HEK293 (cell line): ENCODE data around the gene CARD10.

Source experiments
- GLIS1 ChIP-seq: fragments of 450-650 bp; formaldehyde crosslinking; IDR thresholded peaks from 2 replicates; pipeline ENCODE4 v1.5.1; 2016; ENCODE audit warnings: missing biosample characterization, missing genetic modification characterization
- KLF7 ChIP-seq: fragments of 450-650 bp; formaldehyde crosslinking; IDR thresholded peaks from 2 replicates; pipeline ENCODE4 v1.5.1; 2016; ENCODE audit warnings: missing biosample characterization, missing genetic modification characterization, borderline replicate concordance
- MEIS1 ChIP-seq: sonication (generic); formaldehyde crosslinking; IDR thresholded peaks from 2 replicates; pipeline ENCODE4 v1.8.1; 2022; ENCODE audit warnings: missing genetic modification reagents, mild to moderate bottlenecking, borderline replicate concordance
- OSR2 ChIP-seq: fragments of 450-650 bp; formaldehyde crosslinking; IDR thresholded peaks from 2 replicates; pipeline ENCODE4 v1.5.1; 2016; ENCODE audit warnings: missing biosample characterization, missing genetic modification characterization
- PATZ1 ChIP-seq: fragments of 450-650 bp; formaldehyde crosslinking; IDR thresholded peaks from 2 replicates; pipeline ENCODE4 v1.5.1; 2016; ENCODE audit warnings: missing biosample characterization, missing genetic modification characterization
- PRDM10 ChIP-seq: fragments of 450-650 bp; formaldehyde crosslinking; IDR thresholded peaks from 2 replicates; pipeline ENCODE4 v1.5.1; 2016; ENCODE audit warnings: missing biosample characterization, missing genetic modification characterization
- ZNF121 ChIP-seq: fragments of 450-650 bp; formaldehyde crosslinking; IDR thresholded peaks from 2 replicates; pipeline ENCODE4 v1.5.1; 2016; ENCODE audit warnings: missing biosample characterization, missing genetic modification characterization
- ZNF175 ChIP-seq: fragments of 450-650 bp; formaldehyde crosslinking; IDR thresholded peaks from 2 replicates; pipeline ENCODE4 v1.5.1; 2016; ENCODE audit warnings: missing biosample characterization, missing genetic modification characterization
- ZNF366 ChIP-seq: fragments of 450-650 bp; formaldehyde crosslinking; conservative IDR thresholded peaks from 2 replicates; pipeline ENCODE4 v1.5.1; 2016; ENCODE audit warnings: missing biosample characterization, missing genetic modification characterization
- ZNF639 ChIP-seq: fragments of 450-650 bp; formaldehyde crosslinking; IDR thresholded peaks from 2 replicates; pipeline ENCODE4 v1.5.1; 2016; ENCODE audit warnings: missing biosample characterization, missing genetic modification characterization
- ZXDB ChIP-seq: fragments of 450-650 bp; formaldehyde crosslinking; IDR thresholded peaks from 2 replicates; pipeline ENCODE4 v1.5.1; 2016; ENCODE audit warnings: missing biosample characterization, missing genetic modification characterization
- TF ChIP-seq, protein P1 (sequence below): fragments of 450-650 bp; formaldehyde crosslinking; IDR thresholded peaks from 2 replicates; pipeline ENCODE4 v1.5.1; 2016; ENCODE audit warnings: missing biosample characterization, missing genetic modification characterization
- TF ChIP-seq, protein P2 (sequence below): fragments of 450-650 bp; IDR thresholded peaks from 2 replicates; pipeline ENCODE4 v1.5.1; 2018; ENCODE audit warnings: missing biosample characterization, mild to moderate bottlenecking, missing genetic modification characterization

DNA sequence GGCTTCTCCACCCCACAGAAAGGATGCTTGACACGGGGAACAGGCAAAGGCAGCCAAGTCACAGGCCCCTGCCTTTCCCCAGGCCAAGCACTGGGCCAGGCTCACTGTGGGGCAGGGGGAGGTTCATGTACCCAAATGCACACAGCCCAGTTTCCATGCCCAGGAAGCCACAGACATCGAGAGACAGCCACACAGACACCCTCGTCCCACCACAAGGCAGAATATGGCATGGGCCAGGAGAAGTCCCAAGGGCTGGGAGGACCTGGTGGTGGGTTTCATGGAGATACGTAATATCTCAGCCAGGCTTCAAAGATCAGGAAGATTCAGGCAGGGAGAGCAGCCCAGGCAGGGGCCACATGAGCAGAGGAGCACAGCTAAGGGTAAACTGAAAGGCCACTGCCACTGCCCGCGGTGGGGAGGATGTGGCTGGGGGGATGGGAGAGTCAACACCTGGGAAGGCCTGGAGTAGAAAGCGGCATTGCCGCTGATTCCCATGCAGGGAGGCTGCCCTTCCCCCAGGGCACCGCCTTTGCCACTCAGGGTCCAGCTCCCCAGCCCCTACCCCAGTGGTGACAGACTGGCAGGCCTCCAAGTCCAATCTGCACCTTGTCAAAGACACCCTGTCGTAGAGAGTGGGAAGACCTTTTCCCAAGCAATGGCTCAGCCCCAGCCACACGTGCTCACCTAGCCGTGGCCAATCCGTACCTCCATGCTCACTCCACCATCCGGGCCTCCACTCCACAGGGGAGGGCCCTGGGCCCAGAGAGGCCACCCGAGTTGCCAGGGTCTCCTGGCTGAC, 30.7 kb downstream of the CARD10 start:
- TF ChIP-seq KLF7 (tag by site-specific recombination) (no peak), ZNF121 (tag by site-specific recombination) (no peak), ZNF175 (tag by site-specific recombination) (no peak), MEIS1 (CRISPR knock-in tag) (no peak), PRDM10 (tag by site-specific recombination) (no peak), GLIS1 (tag by site-specific recombination) (no peak), PATZ1 (tag by site-specific recombination) (no peak), OSR2 (tag by site-specific recombination) (no peak), ZXDB (no peak), ZNF639 (no peak), ZNF366 (tag by site-specific recombination) (no peak)
- TF ChIP-seq, protein P1, sequence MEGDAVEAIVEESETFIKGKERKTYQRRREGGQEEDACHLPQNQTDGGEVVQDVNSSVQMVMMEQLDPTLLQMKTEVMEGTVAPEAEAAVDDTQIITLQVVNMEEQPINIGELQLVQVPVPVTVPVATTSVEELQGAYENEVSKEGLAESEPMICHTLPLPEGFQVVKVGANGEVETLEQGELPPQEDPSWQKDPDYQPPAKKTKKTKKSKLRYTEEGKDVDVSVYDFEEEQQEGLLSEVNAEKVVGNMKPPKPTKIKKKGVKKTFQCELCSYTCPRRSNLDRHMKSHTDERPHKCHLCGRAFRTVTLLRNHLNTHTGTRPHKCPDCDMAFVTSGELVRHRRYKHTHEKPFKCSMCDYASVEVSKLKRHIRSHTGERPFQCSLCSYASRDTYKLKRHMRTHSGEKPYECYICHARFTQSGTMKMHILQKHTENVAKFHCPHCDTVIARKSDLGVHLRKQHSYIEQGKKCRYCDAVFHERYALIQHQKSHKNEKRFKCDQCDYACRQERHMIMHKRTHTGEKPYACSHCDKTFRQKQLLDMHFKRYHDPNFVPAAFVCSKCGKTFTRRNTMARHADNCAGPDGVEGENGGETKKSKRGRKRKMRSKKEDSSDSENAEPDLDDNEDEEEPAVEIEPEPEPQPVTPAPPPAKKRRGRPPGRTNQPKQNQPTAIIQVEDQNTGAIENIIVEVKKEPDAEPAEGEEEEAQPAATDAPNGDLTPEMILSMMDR = no peak
- TF ChIP-seq, protein P2, sequence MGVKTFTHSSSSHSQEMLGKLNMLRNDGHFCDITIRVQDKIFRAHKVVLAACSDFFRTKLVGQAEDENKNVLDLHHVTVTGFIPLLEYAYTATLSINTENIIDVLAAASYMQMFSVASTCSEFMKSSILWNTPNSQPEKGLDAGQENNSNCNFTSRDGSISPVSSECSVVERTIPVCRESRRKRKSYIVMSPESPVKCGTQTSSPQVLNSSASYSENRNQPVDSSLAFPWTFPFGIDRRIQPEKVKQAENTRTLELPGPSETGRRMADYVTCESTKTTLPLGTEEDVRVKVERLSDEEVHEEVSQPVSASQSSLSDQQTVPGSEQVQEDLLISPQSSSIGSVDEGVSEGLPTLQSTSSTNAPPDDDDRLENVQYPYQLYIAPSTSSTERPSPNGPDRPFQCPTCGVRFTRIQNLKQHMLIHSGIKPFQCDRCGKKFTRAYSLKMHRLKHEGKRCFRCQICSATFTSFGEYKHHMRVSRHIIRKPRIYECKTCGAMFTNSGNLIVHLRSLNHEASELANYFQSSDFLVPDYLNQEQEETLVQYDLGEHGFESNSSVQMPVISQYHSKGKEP (tag by site-specific recombination) = no peak
